ENCODE results near the gene GZMM. TPM values are rescaled to one million over a fixed set of nuclear protein-coding genes. Genes with fewer than 3 reads are reported as not detected.

The GZMM gene
- total RNA-seq: 0.41 TPM

DNA sequence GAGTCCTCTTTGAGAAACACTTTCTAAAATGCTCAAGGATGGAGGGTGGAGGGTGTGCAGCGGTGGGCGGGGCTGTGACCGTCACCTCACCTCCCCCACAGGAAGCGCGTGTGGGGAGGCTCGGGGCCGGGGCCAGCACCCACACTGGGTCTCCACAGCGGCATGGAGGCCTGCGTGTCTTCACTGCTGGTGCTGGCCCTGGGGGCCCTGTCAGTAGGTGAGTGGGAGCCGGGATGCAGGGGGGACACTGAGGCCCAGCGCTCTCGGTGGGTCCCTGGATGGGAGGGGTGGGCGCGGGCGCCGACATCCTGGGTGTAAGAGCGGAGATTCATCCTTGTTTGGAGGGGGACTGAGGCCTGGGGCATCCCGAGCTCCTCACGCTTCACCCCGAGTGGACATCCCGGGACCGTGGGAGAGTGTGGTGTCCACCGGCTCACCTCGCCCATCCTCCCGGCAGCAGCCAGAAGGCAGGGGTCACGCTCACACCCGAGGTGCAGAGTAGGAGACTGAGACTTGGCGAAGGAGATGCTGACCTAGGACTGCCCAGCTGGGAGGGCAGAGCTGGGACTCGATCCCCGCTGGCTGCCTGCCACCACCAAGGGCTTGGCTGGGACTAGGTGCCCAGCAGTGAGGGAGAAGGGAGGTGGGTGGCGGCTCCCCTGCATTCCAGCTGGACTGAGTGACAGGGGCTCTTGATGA, at the start of gene GZMM:
TSS of gene GZMM (plus strand) at position 144 of the 699 bp plus-strand sequence. CDS start at position 163, 19 bp downstream.
- FAIRE-seq (no peak), DNase-seq (ENCODE audit: low spot score in 2 of 2) (no peak)

DNA sequence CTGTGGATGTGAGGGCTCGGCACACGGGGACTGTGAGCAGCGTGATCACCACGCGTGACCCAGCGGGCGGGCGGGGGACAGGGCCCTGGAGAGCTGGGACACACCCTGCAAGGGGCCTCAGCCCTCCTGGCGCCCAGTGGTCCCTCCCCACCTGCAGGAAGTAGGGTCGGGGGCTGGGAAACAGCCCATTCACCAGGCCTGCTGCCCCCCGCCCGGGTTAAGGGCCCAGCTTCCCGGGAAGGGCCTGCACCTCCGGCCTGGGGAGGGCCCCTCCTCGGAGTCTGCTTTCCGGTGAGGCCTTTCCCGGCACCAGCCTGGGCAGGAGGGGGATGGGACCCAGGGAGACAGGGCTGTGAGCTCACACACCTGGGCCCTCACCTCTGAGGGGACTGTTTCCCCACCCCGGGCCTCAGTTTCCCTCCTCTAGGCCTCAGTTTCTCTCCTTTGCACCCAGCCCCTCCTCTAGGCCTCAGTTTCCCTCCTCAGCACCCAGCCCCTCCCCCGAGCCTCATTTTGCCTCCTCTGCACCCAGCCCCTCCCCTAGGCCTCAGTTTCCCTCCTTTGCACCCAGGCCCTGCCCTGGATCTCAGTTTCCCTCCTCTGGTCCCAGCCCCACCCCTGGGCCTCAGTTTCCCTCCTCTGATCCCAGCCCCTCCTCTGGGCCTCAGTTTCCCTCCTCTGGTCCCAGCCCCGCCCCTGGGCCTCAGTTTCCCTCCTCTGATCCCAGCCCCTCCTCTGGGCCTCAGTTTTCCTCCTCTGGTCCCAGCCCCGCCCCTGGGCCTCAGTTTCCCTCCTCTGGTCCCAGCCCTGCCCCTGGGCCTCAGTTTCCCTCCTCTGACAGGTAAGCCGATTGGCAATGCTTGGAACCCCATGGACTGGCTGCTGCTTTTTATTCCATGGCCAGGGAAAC, 49.4 kb upstream of the GZMM start:
- FAIRE-seq: no peak
- no peak for DNase-seq (ENCODE audit: low spot score in 2 of 2)

DNA sequence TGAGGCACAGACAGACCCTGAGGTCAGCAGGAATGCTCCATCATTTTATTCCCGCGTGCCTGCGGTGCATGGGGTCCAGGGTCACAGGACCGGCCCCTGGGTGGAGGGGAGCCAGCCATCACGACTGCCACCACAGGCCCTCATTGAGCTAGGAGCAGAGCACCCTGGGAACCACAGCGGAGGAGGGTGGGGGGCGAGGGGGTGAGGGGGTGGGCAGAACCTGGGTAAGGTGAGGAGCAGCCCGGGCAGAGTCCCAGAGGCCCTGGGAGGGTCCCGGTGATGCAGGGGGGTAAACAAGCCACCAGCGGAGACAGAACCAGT, 48.8 kb upstream of the GZMM start:
- DNase-seq (ENCODE audit: low spot score in 2 of 2) (no peak), FAIRE-seq (no peak)

DNA sequence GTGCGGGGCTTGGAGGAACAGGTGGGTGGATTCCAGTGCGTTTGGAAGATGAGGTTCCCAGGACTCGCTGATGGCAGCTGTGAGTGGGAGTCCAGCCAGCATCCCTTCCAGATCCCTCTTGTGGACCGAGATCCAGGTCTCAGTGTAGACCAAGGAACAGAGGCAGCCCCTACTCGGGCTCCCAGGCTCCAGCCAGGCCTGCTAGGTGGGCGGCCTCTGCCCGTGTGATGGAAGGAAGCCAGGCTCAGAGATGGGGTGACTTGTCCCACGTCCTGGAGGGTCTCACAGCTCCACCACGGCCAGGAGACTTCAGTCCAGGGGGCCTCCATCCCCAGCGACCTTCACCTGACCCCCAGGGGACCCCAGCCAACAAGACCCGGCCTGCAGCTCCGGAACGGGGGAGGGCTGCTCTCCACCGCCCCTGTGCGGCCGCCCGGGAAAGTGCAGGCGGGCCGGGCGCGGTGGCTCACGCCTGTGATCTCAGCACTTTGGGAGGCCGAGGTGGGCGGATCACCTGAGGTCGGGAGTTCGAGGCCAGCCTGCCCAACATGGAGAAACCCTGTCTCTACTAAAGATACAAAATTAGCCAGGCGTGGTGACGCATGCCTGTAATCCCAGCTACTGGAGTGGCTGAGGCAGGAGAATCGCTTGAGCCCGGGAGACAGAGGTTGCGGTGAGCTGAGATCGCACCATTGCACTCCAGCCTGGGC, 48.3 kb upstream of the GZMM start:
- FAIRE-seq: no peak

DNA sequence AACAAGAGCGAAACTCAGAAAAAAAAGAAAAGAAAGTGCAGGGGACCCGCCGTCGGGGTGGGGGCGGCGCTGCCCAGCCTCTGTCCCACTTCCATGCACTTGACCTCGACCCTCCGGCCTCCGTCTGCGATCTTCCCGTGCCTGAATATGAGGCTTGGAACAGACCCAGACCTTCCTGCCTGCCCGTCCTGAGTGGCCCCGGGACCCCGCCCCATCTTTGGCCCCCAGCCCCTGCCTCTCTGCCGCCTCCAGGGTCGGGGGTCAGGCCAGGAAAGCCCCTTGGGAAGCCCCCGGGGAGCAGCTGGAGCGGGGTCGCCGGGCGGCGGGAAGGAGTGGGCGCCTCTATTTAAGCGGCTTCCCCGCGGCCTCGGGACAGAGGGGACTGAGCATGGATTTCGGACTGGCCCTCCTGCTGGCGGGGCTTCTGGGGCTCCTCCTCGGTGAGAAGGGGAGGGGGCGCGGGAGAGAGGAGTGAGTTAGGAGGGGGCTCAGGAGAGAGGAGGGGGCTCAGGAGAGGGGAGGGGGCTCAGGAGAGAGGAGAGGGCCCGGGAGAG, 47.7 kb upstream of the GZMM start, which contains the start of gene MADCAM1:
TSS of gene MADCAM1 (plus strand) at position 375 of the 554 bp plus-strand sequence. CDS start at position 389, 14 bp downstream.
- FAIRE-seq (no peak), DNase-seq (ENCODE audit: low spot score in 2 of 2) (no peak)

More for the DNA sequence above, 48.3 kb upstream of the GZMM start:
- DNase-seq (ENCODE audit: low spot score in 2 of 2): peak in 1 of 2 donors; percentile 58

DNA sequence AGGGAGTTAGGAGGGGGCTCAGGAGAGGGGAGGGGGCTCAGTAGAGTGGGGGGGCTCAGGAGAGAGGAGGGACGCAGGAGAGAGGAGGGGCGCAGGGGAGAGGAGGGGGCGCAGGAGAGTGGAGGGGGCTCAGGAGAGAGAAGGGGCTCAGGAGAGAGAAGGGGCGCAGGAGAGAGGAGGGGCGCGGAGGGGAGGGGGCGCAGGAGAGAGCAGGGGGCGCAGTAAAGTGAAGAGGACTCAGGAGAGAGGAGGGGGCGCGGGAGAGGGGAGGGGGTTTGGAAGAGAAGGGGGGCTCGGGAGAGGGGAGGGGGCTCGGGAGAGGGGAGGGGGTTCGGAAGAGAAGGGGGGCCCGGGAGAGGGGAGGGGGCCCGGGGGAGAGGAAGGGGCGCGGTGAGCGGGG, 46.9 kb upstream of the GZMM start:
- FAIRE-seq (no peak), DNase-seq (ENCODE audit: low spot score in 2 of 2) (no peak)

DNA sequence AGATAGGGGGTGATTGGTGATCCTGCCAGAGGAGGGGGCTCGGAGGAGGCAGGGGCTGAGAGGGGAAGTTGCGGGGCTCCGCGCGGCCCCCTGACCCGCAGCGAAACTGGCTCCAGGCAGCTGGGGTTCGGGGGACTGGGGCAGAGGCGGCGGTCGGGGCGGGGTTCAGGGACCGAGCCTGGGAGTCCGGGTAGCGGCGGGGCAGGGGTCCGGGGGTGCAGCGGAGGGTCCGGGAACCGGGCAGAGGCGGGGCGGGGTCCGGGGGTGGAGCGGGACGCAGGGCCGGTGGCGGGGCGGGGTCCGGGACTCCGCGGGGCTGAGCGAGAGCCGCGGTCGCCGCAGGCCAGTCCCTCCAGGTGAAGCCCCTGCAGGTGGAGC, 46.4 kb upstream of the GZMM start:
- DNase-seq (ENCODE audit: low spot score in 2 of 2): no peak

DNA sequence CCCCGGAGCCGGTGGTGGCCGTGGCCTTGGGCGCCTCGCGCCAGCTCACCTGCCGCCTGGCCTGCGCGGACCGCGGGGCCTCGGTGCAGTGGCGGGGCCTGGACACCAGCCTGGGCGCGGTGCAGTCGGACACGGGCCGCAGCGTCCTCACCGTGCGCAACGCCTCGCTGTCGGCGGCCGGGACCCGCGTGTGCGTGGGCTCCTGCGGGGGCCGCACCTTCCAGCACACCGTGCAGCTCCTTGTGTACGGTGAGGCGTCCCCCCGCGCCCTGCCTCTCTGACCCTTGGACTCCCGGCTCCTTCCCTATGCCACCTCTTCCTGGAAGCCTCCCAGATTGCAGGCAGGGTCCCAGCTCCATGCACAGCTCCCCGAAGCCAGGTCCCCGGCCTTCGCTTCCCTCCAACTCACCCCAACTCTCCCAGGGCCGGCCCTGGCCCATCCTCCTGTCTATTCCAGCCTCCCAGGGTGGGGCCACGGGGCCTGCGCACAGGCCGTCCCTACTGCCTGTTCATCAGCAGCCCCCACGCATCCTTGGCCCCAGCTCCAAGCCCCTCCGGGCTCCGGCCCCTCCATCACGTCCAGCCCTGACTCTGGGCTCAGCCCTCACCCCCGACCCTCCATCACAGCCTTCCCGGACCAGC, 45.9 kb upstream of the GZMM start:
- peak in 1 of 2 donors; percentile 43 for DNase-seq (ENCODE audit: low spot score in 2 of 2)
- no peak for FAIRE-seq

More for the DNA sequence above, 46.4 kb upstream of the GZMM start:
- no peak for FAIRE-seq

DNA sequence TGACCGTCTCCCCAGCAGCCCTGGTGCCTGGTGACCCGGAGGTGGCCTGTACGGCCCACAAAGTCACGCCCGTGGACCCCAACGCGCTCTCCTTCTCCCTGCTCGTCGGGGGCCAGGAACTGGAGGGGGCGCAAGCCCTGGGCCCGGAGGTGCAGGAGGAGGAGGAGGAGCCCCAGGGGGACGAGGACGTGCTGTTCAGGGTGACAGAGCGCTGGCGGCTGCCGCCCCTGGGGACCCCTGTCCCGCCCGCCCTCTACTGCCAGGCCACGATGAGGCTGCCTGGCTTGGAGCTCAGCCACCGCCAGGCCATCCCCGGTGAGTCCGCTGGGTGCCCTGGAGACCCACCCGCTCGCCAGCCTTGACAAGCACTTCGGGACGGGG, 45.4 kb upstream of the GZMM start:
- FAIRE-seq (no peak), DNase-seq (ENCODE audit: low spot score in 2 of 2) (no peak)

DNA sequence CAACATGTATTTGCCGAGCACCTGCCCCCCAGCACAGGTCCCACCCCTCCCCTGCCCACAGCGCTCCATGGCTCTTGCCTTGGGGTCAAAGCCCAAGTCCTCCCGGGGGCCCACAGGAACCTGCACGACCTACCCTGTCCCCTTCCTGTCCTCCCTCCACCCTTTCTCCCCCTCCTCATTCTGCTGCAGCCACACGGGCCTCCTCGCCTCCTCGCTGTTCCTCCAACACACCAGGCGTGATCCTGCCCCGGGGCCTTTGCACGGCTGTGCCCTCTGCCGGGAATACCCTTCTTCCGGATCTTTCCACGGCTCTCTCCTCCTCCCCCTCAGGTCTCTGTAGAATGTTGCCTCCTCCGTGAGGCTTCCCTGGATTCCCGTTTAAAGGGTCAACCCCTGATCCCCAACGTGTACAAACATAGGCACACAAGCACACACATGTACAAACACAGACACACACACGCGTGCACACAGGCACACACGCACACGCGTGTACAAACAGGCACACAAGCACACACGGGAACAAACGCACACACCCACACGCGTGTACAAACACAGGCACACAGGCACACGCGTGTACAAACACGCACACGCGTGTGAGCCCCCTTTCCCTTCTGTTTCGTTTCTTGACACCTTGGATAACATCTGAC, 44.8 kb upstream of the GZMM start:
- FAIRE-seq (no peak), DNase-seq (ENCODE audit: low spot score in 2 of 2) (no peak)

DNA sequence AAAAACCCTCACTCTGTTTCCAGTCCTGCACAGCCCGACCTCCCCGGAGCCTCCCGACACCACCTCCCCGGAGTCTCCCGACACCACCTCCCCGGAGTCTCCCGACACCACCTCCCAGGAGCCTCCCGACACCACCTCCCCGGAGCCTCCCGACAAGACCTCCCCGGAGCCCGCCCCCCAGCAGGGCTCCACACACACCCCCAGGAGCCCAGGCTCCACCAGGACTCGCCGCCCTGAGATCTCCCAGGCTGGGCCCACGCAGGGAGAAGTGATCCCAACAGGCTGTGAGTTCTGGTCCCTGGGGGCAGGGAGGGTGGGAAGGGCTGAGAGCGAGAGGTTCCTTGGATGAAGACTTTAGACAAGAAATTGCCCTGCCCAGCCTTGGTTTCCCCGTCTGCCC, 42.2 kb upstream of the GZMM start:
- FAIRE-seq (no peak), DNase-seq (ENCODE audit: low spot score in 2 of 2) (no peak)

DNA sequence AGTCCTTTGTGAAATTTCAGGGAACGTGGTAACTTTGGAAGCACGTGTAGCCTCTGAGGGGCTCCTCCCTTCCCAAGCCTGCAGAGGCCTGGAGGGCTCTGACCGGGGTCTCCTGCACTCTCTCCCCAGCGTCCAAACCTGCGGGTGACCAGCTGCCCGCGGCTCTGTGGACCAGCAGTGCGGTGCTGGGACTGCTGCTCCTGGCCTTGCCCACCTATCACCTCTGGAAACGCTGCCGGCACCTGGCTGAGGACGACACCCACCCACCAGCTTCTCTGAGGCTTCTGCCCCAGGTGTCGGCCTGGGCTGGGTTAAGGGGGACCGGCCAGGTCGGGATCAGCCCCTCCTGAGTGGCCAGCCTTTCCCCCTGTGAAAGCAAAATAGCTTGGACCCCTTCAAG, 39.2 kb upstream of the GZMM start:
- DNase-seq (ENCODE audit: low spot score in 2 of 2) (no peak), FAIRE-seq (no peak)

DNA sequence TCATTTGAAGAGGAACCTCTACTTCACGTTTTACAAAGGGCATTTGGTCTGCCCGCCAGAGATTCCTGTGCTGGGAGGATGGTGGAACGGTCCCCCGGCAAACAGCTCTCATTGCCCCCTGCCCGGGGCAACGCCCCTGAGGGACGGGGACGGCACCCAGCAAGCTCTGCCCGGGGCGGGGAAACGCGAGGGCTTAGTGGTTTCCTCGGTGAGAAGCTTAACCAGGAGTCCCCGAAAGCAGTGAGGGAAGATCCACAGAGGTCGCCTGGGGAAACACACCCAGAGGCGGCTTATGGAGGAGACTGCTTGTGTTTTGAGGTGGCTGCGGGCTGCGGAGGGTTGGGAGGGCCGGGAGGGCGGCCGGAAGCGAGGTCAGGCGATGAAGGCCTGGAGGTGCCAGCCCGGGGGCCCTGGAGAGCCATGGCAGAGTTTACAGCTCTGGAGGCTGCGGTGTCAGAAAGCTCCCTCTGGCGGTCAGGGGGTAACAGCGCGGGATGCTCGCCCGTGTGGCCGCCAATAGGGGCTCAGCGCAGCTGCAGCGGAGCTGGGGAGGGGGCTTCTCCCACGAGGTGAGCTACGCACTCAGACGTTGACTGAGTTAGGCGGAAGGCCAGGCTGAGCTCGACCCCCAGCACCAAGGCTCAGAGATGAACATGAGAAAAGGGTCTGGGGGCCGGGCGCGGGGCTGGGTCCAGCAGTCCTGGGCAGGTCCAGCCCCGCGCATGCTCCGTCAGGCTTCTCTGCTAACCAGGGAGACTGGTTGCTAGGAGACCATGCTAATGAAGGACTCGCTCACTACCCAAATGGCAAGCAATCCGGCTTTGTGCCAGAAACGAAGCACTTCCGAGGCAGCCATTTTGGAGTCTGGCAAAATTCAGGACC, 37.2 kb upstream of the GZMM start:
- peak; percentile 97 for FAIRE-seq

DNA sequence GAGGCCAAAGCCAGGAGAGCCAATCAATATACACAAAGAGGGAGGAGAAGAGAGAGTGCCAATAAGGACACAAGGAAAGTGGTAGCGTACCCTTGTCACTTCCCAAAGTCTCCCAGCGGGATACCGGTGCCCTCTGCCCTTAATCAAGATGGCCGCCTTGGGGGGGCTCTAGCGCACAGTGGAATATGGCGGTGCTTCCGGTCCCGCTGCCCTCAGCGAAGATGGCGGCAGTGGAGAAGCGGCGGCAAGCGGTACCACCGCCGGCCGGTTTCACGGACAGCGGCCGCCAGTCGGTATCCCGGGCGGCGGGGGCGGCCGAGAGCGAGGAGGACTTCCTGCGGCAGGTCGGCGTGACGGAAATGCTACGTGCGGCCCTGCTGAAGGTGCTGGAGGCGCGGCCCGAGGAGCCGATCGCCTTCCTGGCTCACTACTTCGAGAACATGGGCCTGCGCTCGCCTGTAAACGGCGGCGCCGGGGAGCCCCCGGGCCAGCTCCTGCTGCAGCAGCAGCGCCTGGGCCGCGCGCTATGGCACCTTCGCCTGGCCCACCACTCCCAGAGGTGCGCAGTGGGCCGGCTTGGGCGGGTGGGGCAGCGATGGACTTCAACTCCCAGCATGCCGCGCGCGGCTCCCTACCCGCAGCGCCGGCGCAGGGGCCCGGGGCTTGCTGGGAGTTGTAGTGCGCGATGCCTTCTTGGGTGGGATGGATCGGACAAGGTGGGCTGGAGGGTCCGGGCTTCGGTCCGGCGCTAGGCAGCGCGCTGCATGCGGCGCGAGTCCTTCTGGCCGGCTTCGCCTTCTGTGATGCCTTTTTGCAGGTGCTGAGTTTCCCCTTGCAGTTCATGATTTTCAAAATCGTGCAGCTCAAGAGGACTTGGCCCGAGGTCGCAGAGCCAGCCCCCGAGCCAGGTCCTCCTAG, 36.3 kb upstream of the GZMM start, which contains the start of gene TPGS1:
TSS of gene TPGS1 (plus strand) at position 212 of the 918 bp plus-strand sequence. CDS start at position 222, 10 bp downstream.
- DNase-seq (ENCODE audit: low spot score in 2 of 2) (peak; percentile 87 to 92), FAIRE-seq (no peak)

More for the DNA sequence above, 37.2 kb upstream of the GZMM start:
- peak; percentile 97 to 98 for DNase-seq (ENCODE audit: low spot score in 2 of 2)

DNA sequence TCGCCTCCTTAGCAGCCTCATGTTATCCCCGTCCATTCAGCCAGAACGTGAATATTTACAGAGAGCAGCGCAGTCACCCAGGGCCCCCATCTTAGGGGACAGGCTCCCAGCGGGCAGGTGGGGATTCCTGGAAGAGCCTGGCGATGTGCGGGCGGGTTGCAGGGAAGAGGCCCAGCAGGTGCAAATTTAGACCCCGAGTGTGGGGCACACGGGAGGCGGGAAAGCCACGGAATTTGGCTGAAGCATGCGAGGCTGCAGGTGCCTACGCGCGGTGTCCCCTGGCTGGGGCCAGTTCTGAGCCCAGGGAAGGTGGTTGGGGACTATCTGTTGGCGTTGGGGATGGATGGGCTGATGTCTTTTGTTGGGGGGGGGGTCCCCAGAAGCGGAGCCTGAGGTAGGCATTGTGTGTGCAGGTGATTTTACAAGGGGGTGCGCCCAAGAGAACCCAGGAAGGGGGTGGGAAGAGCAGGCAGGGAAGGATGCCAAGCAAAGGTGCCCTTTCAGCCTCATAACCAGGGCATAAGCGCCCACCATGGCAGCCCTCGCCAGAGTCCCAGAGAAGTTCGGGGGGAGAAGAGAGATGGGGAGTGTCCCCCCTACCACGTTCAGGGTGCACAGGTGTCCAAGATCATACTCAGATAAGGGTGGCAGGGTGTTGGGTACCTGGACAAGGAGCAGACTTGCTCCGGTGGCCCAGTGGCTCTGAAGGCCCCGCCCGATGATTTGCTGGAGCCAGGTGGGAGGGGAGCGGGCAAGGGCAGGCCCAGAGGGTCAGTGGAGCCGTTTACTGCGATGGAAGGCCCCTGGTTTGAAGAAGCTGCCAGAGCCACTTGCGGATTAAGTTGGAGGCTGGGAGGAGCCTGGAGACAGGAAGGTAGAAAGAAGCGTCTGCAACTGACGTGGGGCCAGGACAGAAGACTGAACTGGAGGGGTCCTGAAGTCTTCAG, 35.4 kb upstream of the GZMM start:
- DNase-seq (ENCODE audit: low spot score in 2 of 2) (no peak), FAIRE-seq (no peak)

DNA sequence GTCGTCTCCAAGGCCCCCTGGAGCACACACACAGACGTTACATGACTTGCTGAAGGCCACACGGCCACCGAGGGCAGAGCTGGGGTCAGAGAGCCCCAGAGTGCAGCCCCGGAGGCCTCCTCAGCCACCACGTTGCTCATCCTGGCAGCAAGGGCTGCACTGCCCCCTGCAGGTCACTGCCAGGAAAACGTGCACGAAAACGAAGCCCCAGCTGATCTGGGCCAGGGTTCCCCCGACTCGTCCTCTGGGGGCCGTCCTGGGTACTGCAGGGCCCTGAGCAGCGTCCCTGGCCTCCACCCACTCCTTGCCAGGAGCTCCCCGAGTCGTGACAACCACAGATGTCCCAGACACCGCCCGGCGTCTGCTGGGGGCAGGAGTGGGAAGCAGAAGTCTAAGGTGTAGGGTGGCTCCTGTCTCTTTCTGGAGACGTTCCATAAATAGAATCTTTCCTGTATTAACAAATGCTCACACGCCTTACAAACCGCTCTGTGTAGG, 33.2 kb upstream of the GZMM start:
- FAIRE-seq: no peak
- peak; percentile 68 to 78 for DNase-seq (ENCODE audit: low spot score in 2 of 2)

All from frontal cortex (tissue), 4 donors.